ENCODE data around the gene SH3PXD2A. TPM values are rescaled to one million over a fixed set of nuclear protein-coding genes. Genes with fewer than 3 reads are reported as not detected.

Gene SH3PXD2A
- total RNA-seq, 1 donor from 2014 or later, result 17.3 TPM

DNA sequence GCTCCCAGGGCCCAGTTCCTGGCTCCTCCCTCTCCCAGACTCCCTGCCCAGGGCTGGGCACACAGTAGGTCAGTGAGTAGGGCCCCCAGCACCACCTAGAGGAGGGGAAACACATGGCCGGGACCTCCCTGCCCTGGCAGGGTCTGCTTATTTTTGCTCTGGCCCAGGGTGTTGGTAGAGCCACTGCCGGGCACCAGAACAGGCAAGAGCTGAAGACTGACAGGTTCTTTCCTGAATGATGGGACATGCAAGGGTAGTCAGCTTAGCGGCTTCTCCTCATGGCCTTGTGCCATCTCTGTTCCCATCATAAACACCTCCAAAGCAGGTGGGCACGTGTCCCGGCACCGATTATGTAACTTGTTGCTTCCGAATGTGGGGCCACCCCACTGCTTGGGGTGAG is 275.4 kb downstream of the SH3PXD2A start:
- DNase-seq (ENCODE audit: low read depth) (no peak), FAIRE-seq (no peak)
- Mint-ChIP-seq H3K27me3 (ENCODE audit: low read depth, unreplicated experiment) (peaks cover 59% of the 10 kb centered on the region), H3K9me3 (ENCODE audit: unreplicated experiment) (peaks cover 6% of the 10 kb centered on the region), H3K4me1 (ENCODE audit: low read depth, unreplicated experiment) (peaks cover 4% of the 10 kb centered on the region), H3K36me3 (ENCODE audit: low read depth, unreplicated experiment) (peaks cover 3% of the 10 kb centered on the region), H3K27ac (ENCODE audit: unreplicated experiment) (no peak overlapping the region), H3K4me3 (ENCODE audit: unreplicated experiment) (no peak overlapping the region)
- Histone ChIP-seq H3K27me3 (ENCODE audit: insufficient read depth, low read length) (peaks cover 69% of the 10 kb centered on the region), H3K36me3 (ENCODE audit: insufficient read depth, low read length) (no peaks in the 10 kb centered on the region), H3K27ac (ENCODE audit: low read depth, low read length) (no peak overlapping the region), H3K4me2 (ENCODE audit: low read length) (no peak overlapping the region), H2AFZ (ENCODE audit: low read depth, low read length) (no peak overlapping the region), H4K20me1 (ENCODE audit: insufficient read depth, low read length) (no peaks in the 10 kb centered on the region), H3K4me1 (ENCODE audit: insufficient read depth, low read length) (no peaks in the 10 kb centered on the region), H3K79me2 (ENCODE audit: insufficient read depth, low read length) (no peaks in the 10 kb centered on the region), H3K9ac (ENCODE audit: low read length) (no peak overlapping the region), H3K9me3 (ENCODE audit: insufficient read depth, low read depth, low read length) (peaks cover 4% of the 10 kb centered on the region), H3K4me3 (ENCODE audit: insufficient read depth, low read depth, low read length) (no peak overlapping the region)
- TF ChIP-seq, protein P1, sequence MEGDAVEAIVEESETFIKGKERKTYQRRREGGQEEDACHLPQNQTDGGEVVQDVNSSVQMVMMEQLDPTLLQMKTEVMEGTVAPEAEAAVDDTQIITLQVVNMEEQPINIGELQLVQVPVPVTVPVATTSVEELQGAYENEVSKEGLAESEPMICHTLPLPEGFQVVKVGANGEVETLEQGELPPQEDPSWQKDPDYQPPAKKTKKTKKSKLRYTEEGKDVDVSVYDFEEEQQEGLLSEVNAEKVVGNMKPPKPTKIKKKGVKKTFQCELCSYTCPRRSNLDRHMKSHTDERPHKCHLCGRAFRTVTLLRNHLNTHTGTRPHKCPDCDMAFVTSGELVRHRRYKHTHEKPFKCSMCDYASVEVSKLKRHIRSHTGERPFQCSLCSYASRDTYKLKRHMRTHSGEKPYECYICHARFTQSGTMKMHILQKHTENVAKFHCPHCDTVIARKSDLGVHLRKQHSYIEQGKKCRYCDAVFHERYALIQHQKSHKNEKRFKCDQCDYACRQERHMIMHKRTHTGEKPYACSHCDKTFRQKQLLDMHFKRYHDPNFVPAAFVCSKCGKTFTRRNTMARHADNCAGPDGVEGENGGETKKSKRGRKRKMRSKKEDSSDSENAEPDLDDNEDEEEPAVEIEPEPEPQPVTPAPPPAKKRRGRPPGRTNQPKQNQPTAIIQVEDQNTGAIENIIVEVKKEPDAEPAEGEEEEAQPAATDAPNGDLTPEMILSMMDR (IDR thresholded peaks at IDR 0.05; ENCODE audit: insufficient read depth, low read depth, low read length), result no peak
- no peak for TF ChIP-seq EZH2 (IDR thresholded peaks at IDR 0.05; ENCODE audit: insufficient read depth, low read length)

- TF ChIP-seq, protein P1 (IDR thresholded peaks at IDR 0.05; ENCODE audit: insufficient read depth, low read depth, low read length), result no peak
- TF ChIP-seq EZH2 (IDR thresholded peaks at IDR 0.05; ENCODE audit: insufficient read depth, low read length), result no peak
- Histone ChIP-seq H3K79me2 (ENCODE audit: insufficient read depth, low read length) (no peaks in the 10 kb centered on the region), H3K27me3 (ENCODE audit: insufficient read depth, low read length) (peaks cover 67% of the 10 kb centered on the region), H3K9me3 (ENCODE audit: insufficient read depth, low read depth, low read length) (no peaks in the 10 kb centered on the region), H3K4me3 (ENCODE audit: insufficient read depth, low read depth, low read length) (no peak overlapping the region), H2AFZ (ENCODE audit: low read depth, low read length) (no peak overlapping the region), H4K20me1 (ENCODE audit: insufficient read depth, low read length) (no peaks in the 10 kb centered on the region), H3K27ac (ENCODE audit: low read depth, low read length) (no peak overlapping the region), H3K4me1 (ENCODE audit: insufficient read depth, low read length) (no peaks in the 10 kb centered on the region), H3K36me3 (ENCODE audit: insufficient read depth, low read length) (no peaks in the 10 kb centered on the region), H3K9ac (ENCODE audit: low read length) (no peak overlapping the region), H3K4me2 (ENCODE audit: low read length) (no peak overlapping the region)
- no peak for DNase-seq (ENCODE audit: low read depth)
- no peak for FAIRE-seq
- H3K27ac Mint-ChIP-seq (ENCODE audit: unreplicated experiment), result no peak overlapping the region
- H3K36me3 Mint-ChIP-seq (ENCODE audit: low read depth, unreplicated experiment), result peaks cover 3% of the 10 kb centered on the region
- H3K9me3 Mint-ChIP-seq (ENCODE audit: unreplicated experiment), result peaks cover 5% of the 10 kb centered on the region
- peaks cover 4% of the 10 kb centered on the region for H3K4me1 Mint-ChIP-seq (ENCODE audit: low read depth, unreplicated experiment)
- no peak overlapping the region for H3K4me3 Mint-ChIP-seq (ENCODE audit: unreplicated experiment)
- peaks cover 67% of the 10 kb centered on the region for H3K27me3 Mint-ChIP-seq (ENCODE audit: low read depth, unreplicated experiment)
Observed at GRCh38 chr10:103578782-103579382, 276.5 kb downstream of the SH3PXD2A start.

GRCh38 chr10:103576862-103577261 is 278.5 kb downstream of the SH3PXD2A start:
- Histone ChIP-seq H3K36me3 (ENCODE audit: insufficient read depth, low read length) (no peaks in the 10 kb centered on the region), H4K20me1 (ENCODE audit: insufficient read depth, low read length) (no peaks in the 10 kb centered on the region), H3K4me2 (ENCODE audit: low read length) (no peak overlapping the region), H3K4me3 (ENCODE audit: insufficient read depth, low read depth, low read length) (no peak overlapping the region), H3K4me1 (ENCODE audit: insufficient read depth, low read length) (no peaks in the 10 kb centered on the region), H3K79me2 (ENCODE audit: insufficient read depth, low read length) (no peaks in the 10 kb centered on the region), H3K9ac (ENCODE audit: low read length) (no peak overlapping the region), H3K27ac (ENCODE audit: low read depth, low read length) (no peak overlapping the region), H3K9me3 (ENCODE audit: insufficient read depth, low read depth, low read length) (no peaks in the 10 kb centered on the region), H2AFZ (ENCODE audit: low read depth, low read length) (no peak overlapping the region), H3K27me3 (ENCODE audit: insufficient read depth, low read length) (peaks cover 72% of the 10 kb centered on the region)
- H3K36me3 Mint-ChIP-seq (ENCODE audit: low read depth, unreplicated experiment), result peaks cover 3% of the 10 kb centered on the region
- TF ChIP-seq, protein P1 (IDR thresholded peaks at IDR 0.05; ENCODE audit: insufficient read depth, low read depth, low read length), result no peak
- TF ChIP-seq EZH2 (IDR thresholded peaks at IDR 0.05; ENCODE audit: insufficient read depth, low read length), result no peak
- no peak for FAIRE-seq
- H3K4me3 Mint-ChIP-seq (ENCODE audit: unreplicated experiment), result no peak overlapping the region
- no peak overlapping the region for H3K27ac Mint-ChIP-seq (ENCODE audit: unreplicated experiment)
- no peak for DNase-seq (ENCODE audit: low read depth)
- H3K27me3 Mint-ChIP-seq (ENCODE audit: low read depth, unreplicated experiment), result peaks cover 76% of the 10 kb centered on the region
- H3K9me3 Mint-ChIP-seq (ENCODE audit: unreplicated experiment), result peaks cover 3% of the 10 kb centered on the region
- H3K4me1 Mint-ChIP-seq (ENCODE audit: low read depth, unreplicated experiment), result peaks cover 4% of the 10 kb centered on the region
